ENCODE data around the gene RPS6KA6.

The RPS6KA6 gene

DNA sequence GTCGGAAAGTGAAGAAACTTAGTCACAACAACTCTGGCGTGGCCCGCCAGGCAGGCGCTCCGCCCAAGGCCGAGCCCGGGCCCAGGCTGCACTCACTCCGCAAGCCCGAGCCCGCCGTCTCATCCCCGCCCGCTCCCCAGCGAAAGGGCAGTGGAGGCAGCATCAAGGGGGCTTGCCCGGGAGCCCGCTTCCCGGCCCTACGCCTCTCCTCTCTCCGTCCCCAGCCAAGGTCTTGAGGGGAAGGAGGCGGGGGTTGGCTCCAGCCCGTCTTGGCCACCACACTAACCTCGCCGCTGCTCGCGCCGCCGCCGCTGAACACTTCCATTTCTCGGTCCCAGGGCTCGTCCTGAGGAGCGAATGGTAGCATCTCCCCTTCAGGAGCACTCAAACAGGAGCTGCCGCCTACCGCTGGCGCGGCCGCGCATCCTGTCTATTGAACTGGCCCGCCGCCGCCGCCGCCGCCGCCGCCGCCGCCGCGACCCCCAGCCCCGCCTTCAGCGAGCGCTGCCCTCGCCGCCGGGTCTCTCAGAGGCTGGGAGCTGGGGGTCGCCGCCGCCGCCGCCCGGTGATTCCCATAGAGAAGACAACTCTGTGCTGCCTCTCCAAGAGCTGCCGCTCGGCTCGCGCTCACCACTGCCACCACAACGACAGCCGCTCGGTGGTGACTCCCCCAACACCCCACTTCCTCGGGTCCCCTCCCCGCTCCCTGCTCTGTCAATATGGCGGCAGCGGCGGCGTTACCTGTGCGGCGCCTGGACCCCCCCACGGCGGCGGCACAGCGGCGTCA lies at the start of gene RPS6KA6:
Gene RPS6KA6 (minus strand): TSS at position 667 of the 787 bp plus-strand sequence. CDS start 300 bp downstream, at position 367.
- peak within 1 kb of the TSS; percentile 66 for H3K9ac ChIP-seq (ENCODE audit: low read length)
- 0 out of 2 replicates have a peak, but pooled peaks cover 7% of the 10 kb centered on the region for H3K4me1 ChIP-seq (ENCODE audit: control insufficient read depth, insufficient read depth, low read length)
- H3K27ac ChIP-seq (ENCODE audit: low read depth, low read length) = no peak within 1 kb of the TSS; the same call in 1 of the 2 replicates
- no peaks in the 10 kb centered on the region; the same call in 1 of the 2 replicates for H3K27me3 ChIP-seq (ENCODE audit: control insufficient read depth, insufficient read depth, low read length)
- no peaks in the 10 kb centered on the region for H3K36me3 ChIP-seq (ENCODE audit: control insufficient read depth, insufficient read depth, low read length)
- H3K4me3 ChIP-seq (ENCODE audit: low read depth, low read length) = peak within 1 kb of the TSS; percentile 82
- no peaks in the 10 kb centered on the region for H3K9me3 ChIP-seq (ENCODE audit: control insufficient read depth, insufficient read depth, low read depth, low read length)

DNA sequence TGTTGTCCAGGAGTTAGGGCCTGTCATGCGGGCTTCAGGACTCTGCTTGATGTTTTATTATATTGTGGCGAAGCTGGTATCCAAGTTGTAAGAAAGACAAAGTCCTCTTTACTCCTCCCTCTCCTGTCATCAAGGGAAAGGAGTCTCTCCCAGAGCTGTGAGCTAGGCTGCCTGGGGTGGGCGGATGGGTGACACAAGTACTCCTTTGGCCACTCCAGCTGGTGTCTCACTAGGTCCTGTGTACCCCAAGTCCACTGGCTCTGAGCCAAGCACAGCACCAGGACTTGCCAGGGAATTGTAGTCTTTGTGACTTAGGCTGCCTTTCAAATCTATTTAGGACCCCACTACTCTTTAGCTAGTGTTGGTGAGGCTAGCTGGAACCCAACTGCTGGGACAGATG lies 36.7 kb upstream of the RPS6KA6 start:
- no peak overlapping the region for H3K4me3 ChIP-seq (ENCODE audit: low read depth, low read length)
- no peaks in the 10 kb centered on the region for H3K9me3 ChIP-seq (ENCODE audit: control insufficient read depth, insufficient read depth, low read depth, low read length)
- H3K27ac ChIP-seq (ENCODE audit: low read depth, low read length) = no peak overlapping the region
- no peaks in the 10 kb centered on the region; the same call in 1 of the 2 replicates for H3K27me3 ChIP-seq (ENCODE audit: control insufficient read depth, insufficient read depth, low read length)
- H3K4me1 ChIP-seq (ENCODE audit: control insufficient read depth, insufficient read depth, low read length) = peaks cover 3% of the 10 kb centered on the region; the same call in 1 of the 2 replicates
- H3K9ac ChIP-seq (ENCODE audit: low read length) = no peak overlapping the region
- no peaks in the 10 kb centered on the region for H3K36me3 ChIP-seq (ENCODE audit: control insufficient read depth, insufficient read depth, low read length)

DNA sequence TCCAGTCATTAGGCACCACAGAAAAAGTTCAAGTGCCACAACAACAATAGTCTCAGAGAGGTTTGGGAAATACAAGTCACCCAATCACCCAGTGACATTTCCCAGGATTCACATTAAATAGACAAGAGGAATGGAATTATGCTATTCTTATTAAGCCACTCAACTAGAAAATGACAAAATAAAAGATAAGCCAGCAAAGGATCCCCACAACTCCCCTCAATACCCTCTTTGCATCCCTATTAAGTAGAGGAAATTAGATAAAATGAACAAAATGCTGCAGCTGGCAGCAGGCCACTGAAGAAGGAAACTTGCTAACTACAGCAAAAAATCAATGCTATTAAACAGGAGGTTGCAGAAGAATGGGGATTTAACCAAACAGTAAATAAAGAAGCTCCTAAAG lies 35.3 kb upstream of the RPS6KA6 start:
- H3K9ac ChIP-seq (ENCODE audit: low read length) = no peak overlapping the region
- no peaks in the 10 kb centered on the region for H3K36me3 ChIP-seq (ENCODE audit: control insufficient read depth, insufficient read depth, low read length)
- H3K4me3 ChIP-seq (ENCODE audit: low read depth, low read length) = no peak overlapping the region
- H3K27me3 ChIP-seq (ENCODE audit: control insufficient read depth, insufficient read depth, low read length) = no peaks in the 10 kb centered on the region; the same call in 1 of the 2 replicates
- no peaks in the 10 kb centered on the region for H3K9me3 ChIP-seq (ENCODE audit: control insufficient read depth, insufficient read depth, low read depth, low read length)
- peaks cover 3% of the 10 kb centered on the region; the same call in 1 of the 2 replicates for H3K4me1 ChIP-seq (ENCODE audit: control insufficient read depth, insufficient read depth, low read length)
- no peak overlapping the region for H3K27ac ChIP-seq (ENCODE audit: low read depth, low read length)

DNA sequence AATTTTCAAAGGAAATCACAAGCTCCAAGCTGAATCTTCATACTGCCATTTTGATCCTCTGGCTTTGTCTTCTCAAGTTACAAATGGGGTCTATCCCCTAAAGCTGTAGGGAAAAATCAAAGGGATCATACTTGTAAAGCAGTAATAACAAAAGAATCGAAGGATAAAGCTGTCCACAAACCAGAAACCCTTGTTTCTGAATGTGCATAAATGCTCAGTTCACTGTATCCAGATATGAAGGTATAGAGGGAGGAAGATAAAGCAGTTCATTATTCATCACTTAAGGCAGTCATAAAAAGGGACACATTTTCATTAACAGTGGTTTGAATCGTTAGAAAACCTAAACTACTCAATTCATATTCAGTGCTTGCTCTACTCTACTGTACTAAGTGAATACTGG lies 33.2 kb upstream of the RPS6KA6 start:
- no peak overlapping the region for H3K9ac ChIP-seq (ENCODE audit: low read length)
- no peak overlapping the region for H3K4me3 ChIP-seq (ENCODE audit: low read depth, low read length)
- no peak overlapping the region for H3K27ac ChIP-seq (ENCODE audit: low read depth, low read length)
- no peaks in the 10 kb centered on the region; the same call in 1 of the 2 replicates for H3K27me3 ChIP-seq (ENCODE audit: control insufficient read depth, insufficient read depth, low read length)
- no peaks in the 10 kb centered on the region for H3K36me3 ChIP-seq (ENCODE audit: control insufficient read depth, insufficient read depth, low read length)
- peaks cover 3% of the 10 kb centered on the region; the same call in 1 of the 2 replicates for H3K4me1 ChIP-seq (ENCODE audit: control insufficient read depth, insufficient read depth, low read length)
- H3K9me3 ChIP-seq (ENCODE audit: control insufficient read depth, insufficient read depth, low read depth, low read length) = no peaks in the 10 kb centered on the region

DNA sequence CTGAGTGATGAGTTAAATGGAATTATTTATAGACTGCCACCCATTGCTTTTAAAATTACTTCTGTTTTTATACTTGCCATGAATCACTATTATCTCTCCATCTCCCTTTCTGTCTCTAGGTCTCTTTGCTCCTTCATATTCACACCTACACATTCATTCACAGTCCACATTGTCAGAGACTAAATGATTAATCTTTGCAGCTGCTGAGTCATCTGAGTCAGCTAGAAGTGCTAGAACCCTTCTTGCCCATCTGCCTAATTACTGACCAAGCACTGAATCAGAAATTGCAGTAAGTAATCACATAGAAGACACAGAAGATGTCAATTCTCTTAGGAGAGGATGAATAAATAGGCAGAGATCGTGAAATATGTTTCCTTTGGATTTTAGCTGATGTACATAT lies 31.6 kb upstream of the RPS6KA6 start:
- Histone ChIP-seq H3K27ac (ENCODE audit: low read depth, low read length) (no peak overlapping the region), H3K4me1 (ENCODE audit: control insufficient read depth, insufficient read depth, low read length) (no peaks in the 10 kb centered on the region), H3K9ac (ENCODE audit: low read length) (no peak overlapping the region), H3K27me3 (ENCODE audit: control insufficient read depth, insufficient read depth, low read length) (no peaks in the 10 kb centered on the region; the same call in 1 of the 2 replicates), H3K9me3 (ENCODE audit: control insufficient read depth, insufficient read depth, low read depth, low read length) (no peaks in the 10 kb centered on the region), H3K36me3 (ENCODE audit: control insufficient read depth, insufficient read depth, low read length) (no peaks in the 10 kb centered on the region), H3K4me3 (ENCODE audit: low read depth, low read length) (no peak overlapping the region)

DNA sequence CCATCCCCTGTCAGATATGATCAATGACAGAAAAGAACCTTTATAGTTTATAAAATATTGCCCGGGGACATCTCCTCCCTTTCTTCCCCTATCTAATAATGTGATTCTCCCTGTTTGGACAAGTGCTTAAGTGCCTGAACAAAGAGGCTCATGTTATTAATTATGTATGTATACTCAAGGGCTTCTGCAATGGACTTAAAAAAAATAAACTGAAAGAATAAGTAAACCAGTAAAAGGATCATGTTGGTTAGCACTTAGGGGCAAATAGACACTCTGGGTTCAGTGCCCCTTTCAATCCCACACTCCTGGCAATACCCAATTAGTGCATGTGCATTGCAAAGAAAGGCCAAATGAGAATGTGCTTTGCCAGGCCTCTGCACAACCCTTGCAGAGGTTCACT lies 30.7 kb upstream of the RPS6KA6 start:
- no peaks in the 10 kb centered on the region for H3K4me1 ChIP-seq (ENCODE audit: control insufficient read depth, insufficient read depth, low read length)
- no peak overlapping the region for H3K27ac ChIP-seq (ENCODE audit: low read depth, low read length)
- H3K9me3 ChIP-seq (ENCODE audit: control insufficient read depth, insufficient read depth, low read depth, low read length) = no peaks in the 10 kb centered on the region
- H3K9ac ChIP-seq (ENCODE audit: low read length) = no peak overlapping the region
- no peaks in the 10 kb centered on the region; the same call in 1 of the 2 replicates for H3K27me3 ChIP-seq (ENCODE audit: control insufficient read depth, insufficient read depth, low read length)
- H3K36me3 ChIP-seq (ENCODE audit: control insufficient read depth, insufficient read depth, low read length) = no peaks in the 10 kb centered on the region
- no peak overlapping the region for H3K4me3 ChIP-seq (ENCODE audit: low read depth, low read length)

DNA sequence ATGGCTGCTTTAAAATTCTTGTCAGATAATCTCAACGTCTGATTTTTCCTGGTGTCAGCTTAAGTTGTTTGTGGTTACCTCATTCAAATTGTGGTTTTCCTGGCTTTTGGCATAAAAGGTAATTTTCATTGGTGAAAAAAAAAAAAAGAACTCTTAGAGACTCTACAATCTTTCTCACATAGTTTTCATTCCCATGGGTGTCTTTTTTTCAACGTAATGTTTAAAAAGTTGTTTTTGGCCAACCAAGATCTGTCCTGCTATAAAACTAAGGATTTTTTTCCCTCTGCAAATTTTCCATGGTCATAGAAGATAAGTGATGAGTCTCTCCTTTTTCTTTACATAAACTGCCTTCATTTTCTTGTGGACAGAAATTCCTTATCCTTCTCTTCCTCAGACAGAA lies 28.9 kb upstream of the RPS6KA6 start:
- no peaks in the 10 kb centered on the region for H3K9me3 ChIP-seq (ENCODE audit: control insufficient read depth, insufficient read depth, low read depth, low read length)

DNA sequence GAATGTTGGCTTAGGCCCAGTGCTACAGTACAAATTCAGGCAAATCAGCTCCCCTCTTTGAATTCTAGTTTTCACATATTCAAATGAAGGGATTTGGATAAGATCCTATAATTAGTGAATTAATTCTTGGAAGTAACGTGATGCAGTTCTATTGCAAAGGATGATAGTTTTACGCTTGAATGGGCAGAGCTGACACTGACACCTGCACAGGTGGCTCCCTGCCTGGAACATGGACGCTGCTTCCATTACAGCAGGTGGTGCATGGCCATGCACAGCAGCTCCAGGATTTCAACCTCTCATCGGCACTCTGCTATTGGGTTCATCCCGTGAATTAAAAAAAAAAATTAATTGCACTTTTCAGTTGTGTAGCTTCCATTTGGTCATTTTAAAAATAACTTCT lies 28.4 kb upstream of the RPS6KA6 start:
- Histone ChIP-seq H3K27ac (ENCODE audit: low read depth, low read length) (no peak overlapping the region), H3K36me3 (ENCODE audit: control insufficient read depth, insufficient read depth, low read length) (no peaks in the 10 kb centered on the region), H3K4me1 (ENCODE audit: control insufficient read depth, insufficient read depth, low read length) (no peaks in the 10 kb centered on the region), H3K9me3 (ENCODE audit: control insufficient read depth, insufficient read depth, low read depth, low read length) (no peaks in the 10 kb centered on the region), H3K4me3 (ENCODE audit: low read depth, low read length) (no peak overlapping the region), H3K9ac (ENCODE audit: low read length) (no peak overlapping the region), H3K27me3 (ENCODE audit: control insufficient read depth, insufficient read depth, low read length) (no peaks in the 10 kb centered on the region; the same call in 1 of the 2 replicates)

More for the DNA sequence above, 28.9 kb upstream of the RPS6KA6 start:
- Histone ChIP-seq H3K27ac (ENCODE audit: low read depth, low read length) (no peak overlapping the region), H3K4me3 (ENCODE audit: low read depth, low read length) (no peak overlapping the region), H3K36me3 (ENCODE audit: control insufficient read depth, insufficient read depth, low read length) (no peaks in the 10 kb centered on the region), H3K9ac (ENCODE audit: low read length) (no peak overlapping the region), H3K4me1 (ENCODE audit: control insufficient read depth, insufficient read depth, low read length) (no peaks in the 10 kb centered on the region), H3K27me3 (ENCODE audit: control insufficient read depth, insufficient read depth, low read length) (no peaks in the 10 kb centered on the region; the same call in 1 of the 2 replicates)

DNA sequence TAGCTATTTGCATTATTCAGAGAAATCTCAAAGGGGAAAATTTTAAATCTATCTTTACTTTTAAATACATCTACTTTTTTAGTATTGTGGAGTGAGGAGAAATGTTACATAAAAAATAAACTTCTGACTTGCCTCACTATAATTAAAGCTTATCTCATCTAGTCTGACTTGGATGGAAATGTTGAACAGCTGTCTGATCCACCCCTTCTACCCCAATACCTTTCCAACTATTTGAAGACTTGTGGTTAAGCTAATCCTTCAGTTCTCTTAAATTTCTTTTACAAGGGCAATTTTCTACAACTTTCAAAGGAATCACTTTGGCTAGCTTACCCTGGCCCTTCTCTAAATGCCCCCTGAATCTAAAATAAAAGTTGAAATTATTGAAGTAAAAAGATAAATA lies 17.3 kb upstream of the RPS6KA6 start:
- no peak overlapping the region for H3K9ac ChIP-seq (ENCODE audit: low read length)
- no peaks in the 10 kb centered on the region; the same call in 1 of the 2 replicates for H3K27me3 ChIP-seq (ENCODE audit: control insufficient read depth, insufficient read depth, low read length)
- no peaks in the 10 kb centered on the region for H3K4me1 ChIP-seq (ENCODE audit: control insufficient read depth, insufficient read depth, low read length)
- H3K27ac ChIP-seq (ENCODE audit: low read depth, low read length) = no peak overlapping the region
- no peak overlapping the region for H3K4me3 ChIP-seq (ENCODE audit: low read depth, low read length)
- no peaks in the 10 kb centered on the region for H3K9me3 ChIP-seq (ENCODE audit: control insufficient read depth, insufficient read depth, low read depth, low read length)
- H3K36me3 ChIP-seq (ENCODE audit: control insufficient read depth, insufficient read depth, low read length) = no peaks in the 10 kb centered on the region

DNA sequence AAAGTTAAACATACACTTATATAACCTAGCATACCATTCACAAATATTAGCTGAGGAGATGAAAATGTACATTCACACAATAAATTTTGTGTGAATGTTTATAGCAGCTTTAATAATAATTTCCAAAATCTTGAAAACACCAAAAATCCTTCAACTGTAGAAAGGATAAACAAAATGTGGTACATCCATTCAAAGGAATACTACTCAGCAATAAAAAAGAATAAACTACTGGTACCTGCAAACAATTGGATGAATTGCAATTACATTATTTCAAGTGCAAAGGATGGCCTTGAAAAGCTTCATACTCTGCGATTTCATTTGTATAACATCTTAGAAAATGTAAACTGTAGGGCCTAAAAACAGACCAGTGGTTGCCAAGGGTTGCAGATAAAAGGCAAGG lies 11.7 kb upstream of the RPS6KA6 start:
- Histone ChIP-seq H3K9ac (ENCODE audit: low read length) (no peak overlapping the region), H3K36me3 (ENCODE audit: control insufficient read depth, insufficient read depth, low read length) (no peaks in the 10 kb centered on the region), H3K27me3 (ENCODE audit: control insufficient read depth, insufficient read depth, low read length) (no peaks in the 10 kb centered on the region), H3K4me3 (ENCODE audit: low read depth, low read length) (no peak overlapping the region), H3K27ac (ENCODE audit: low read depth, low read length) (no peak overlapping the region), H3K4me1 (ENCODE audit: control insufficient read depth, insufficient read depth, low read length) (no peaks in the 10 kb centered on the region), H3K9me3 (ENCODE audit: control insufficient read depth, insufficient read depth, low read depth, low read length) (peaks cover 10% of the 10 kb centered on the region)

DNA sequence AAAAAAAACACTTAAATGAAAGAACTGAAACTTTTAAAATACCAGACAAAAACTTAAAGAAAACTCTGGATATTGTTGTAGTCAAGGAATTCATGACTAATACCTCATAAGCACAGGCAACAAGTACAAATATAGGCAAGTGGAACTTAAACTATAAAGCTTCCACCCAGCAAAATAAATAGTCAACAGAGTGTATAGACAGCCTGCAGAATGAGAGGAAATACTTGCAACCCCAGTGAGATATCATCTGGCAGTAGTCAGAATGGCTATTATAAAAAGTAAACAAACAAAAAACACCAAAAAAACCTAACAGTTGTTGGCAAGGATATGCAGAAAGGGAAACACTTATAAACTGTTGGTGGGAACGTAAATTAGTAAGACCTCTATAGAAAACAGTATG lies 9.6 kb upstream of the RPS6KA6 start:
- Histone ChIP-seq H3K27ac (ENCODE audit: low read depth, low read length) (no peak overlapping the region), H3K27me3 (ENCODE audit: control insufficient read depth, insufficient read depth, low read length) (no peaks in the 10 kb centered on the region), H3K4me3 (ENCODE audit: low read depth, low read length) (no peak overlapping the region), H3K9ac (ENCODE audit: low read length) (no peak overlapping the region), H3K4me1 (ENCODE audit: control insufficient read depth, insufficient read depth, low read length) (no peaks in the 10 kb centered on the region), H3K9me3 (ENCODE audit: control insufficient read depth, insufficient read depth, low read depth, low read length) (peaks cover 10% of the 10 kb centered on the region), H3K36me3 (ENCODE audit: control insufficient read depth, insufficient read depth, low read length) (no peaks in the 10 kb centered on the region)
